Activated CD4-positive, alpha-beta T cell treated with anti-CD3 and anti-CD28 coated beads, Interleukin-2, amount 50 U/mL, for 4 hours (primary cell): ENCODE data around the gene UBE2J1.
A peak's percentile ranks its signal among the peaks of the same experiment; 100 is the strongest.
"Not testable (repeated sequence)": the region's sequence is repeated elsewhere in the genome, so short reads cannot be mapped to it uniquely, and the experiment has no call there.

ENCODE experiments used
- DNase-seq, 2 experiments: peaks; one replicate each; pipeline ENCODE4 v3.0.0-alpha.2; 2020

The UBE2J1 gene

DNA sequence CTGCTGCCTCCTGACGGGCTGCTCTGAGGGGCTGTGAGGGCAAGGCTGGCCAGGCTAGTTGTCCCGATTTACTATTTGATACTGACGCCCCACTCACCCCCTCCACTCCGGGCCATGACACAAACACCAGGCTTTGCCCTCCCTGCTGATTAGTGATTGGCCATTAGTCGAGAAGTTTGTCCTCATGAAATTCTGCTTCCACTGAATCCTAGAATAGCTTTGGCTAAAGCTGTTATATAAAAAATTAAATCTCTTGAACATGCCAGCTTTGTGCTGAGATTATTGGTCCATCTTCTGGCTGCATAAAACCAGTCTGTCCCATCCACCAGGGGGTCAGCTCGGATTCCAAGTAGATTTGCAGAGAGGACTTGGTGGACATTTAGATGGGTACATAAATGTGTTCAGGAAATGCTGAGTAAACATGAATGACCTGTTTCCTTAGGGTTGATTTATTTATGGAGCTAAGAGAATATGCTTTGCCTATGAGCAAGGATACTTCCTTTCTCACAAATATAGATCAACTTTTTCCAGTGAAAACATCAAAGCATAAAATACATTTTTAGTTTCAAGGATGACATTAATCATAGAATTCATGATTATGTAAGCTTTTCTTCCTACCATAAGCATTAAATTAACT is 37.2 kb downstream of the UBE2J1 start, which contains the start of gene GABRR2:
Gene GABRR2, minus strand, starts transcription at position 51 of the 637 bp plus-strand sequence. CDS start 134 bp downstream, outside the sequence.
- DNase-seq, result no peak

DNA sequence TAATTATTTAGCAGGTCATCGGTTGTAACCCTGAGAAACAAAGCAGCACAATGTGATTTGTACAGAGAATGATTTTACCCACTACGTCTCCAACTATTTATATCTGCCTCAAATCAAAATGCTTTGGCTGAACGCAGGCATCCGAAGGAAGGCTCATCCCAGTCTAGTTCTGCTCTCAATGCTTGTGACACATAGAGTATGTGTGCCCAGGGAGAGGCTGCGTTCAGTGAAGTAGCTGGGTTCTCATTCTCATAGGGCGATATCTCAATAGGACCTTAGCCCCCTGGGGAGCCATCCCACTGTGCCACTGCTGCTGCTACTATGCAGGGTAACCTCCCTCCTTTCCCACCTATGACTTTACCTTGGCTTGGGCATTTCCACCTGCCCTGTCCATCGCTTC is 37.8 kb downstream of the UBE2J1 start:
- no peak for DNase-seq

DNA sequence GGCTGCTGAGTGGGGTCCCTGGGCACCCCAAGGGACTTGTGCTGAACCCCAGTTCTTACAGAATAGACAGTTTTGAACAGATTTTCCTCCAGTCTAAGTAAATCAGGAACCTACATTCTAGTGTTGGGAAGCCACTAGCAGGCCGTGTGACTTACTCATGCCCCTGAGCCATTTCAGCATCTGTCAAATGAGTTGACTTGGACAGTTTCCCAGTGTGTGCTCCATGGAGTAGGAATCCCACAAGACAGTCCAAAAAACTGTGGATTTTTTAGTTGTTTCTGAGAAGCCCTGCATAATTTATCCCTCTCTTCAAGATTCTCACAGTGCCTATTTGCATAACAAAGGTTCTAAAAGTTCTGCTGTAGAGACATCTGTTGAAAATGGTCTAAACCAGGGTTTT is 39.5 kb downstream of the UBE2J1 start:
- DNase-seq, result no peak

DNA sequence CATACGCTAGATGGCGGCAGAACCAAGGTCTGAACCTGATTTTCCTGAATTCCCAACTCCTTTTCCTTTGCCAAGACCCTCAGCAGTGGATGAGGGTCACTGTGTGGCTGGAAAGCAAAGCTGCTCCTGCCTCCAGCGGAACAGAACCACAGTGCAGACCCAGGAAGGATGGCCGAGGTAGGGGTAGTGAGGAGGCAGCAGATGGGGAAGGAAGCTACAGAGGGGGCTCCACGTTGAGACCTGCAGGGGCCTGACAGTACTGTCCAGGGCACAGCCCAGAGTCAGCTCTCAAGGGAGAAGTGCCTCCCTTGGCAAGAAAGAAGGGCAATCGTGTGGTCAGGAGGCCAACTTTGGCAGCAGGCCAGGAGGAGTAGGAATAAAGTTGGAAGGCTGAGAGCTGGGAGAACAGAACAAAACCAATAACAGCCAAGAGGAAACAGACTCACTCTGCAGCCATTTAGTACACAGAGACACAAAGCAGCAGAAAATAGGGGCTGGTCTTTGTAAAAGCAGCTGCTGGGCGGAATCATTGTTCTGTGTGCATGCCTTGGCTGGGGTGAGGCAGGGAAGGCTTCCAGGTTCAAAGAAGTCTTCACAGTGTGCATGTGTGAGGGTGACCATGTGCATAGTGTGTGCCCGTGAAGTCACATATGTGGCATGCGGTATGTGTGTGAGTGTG is 40.5 kb downstream of the UBE2J1 start:
- DNase-seq, result no peak

DNA sequence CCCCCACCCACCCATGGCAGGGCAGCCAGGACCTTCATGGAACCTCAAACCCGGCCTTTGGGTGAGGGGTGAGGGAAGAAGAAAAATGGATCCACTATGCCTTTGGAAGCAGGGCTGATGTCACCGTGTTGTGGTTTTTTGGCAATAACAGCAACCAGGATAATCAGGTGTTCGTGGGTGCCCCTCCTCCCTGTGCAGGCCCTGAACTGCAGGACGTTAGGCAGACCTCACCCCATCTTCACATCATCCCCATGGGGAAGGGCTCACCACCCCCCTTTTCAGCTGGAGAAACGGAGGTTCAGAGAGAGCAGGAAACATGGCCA is 41.0 kb downstream of the UBE2J1 start:
- DNase-seq, result no peak

DNA sequence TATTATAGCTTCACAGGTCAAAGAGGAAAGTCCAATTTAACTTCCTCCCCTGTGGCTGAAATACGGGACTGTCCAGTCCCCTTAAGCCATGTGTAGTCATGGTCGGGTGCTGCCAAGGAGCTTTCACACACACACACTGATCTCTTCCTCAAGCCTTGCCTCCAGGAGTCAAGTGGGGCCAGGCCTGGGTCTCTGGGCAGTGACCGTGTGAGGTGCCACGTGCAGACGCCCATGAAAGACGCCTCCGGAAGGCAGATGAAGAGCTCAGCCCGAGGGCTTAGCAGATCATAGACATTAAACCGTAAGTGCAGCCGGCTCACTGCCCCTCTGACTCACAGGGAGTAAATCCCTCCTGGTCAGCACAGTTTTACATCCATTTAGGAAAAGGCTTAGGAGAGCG is 41.6 kb downstream of the UBE2J1 start:
- DNase-seq, result no peak

DNA sequence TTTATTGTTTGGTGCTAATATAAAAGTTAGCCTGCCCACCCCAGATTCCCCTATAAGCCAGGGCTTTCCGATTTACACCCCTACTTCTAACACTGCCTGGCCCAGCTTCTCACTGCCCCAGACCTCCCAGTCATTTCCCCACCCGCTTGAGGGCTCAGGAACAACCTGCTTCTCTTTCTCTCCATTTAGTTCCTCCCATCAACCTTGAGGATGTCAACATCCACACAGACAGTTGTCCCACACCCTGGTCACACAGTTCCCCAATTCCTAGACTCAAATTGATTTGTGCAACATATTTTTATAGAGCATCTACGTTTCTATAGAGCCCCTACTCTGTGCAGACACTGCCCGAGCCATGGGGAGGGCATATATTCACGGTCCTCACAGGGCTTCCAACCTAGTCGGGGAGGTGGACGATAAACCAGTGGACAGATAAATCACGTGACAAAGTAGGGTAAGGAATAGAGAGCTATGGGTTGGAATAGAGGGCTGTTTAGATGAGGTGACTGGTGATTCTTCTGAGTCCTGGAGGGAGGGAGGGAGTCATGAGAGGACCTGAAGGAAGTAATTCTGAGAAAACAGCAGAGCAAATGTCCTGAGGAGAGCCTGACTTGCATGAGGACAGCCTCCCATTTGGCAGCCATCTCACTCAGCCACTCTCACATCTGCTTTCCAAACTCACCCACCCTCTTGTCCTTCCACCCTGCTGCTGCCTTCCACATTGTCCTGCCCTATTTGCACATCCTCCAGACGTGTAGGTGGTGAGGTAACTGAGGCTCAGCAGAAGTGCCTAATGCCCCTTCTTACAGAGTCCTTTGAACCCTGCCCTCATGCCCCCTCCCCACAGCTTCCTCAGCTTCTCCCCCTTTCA is 43.8 kb downstream of the UBE2J1 start:
- no peak for DNase-seq

DNA sequence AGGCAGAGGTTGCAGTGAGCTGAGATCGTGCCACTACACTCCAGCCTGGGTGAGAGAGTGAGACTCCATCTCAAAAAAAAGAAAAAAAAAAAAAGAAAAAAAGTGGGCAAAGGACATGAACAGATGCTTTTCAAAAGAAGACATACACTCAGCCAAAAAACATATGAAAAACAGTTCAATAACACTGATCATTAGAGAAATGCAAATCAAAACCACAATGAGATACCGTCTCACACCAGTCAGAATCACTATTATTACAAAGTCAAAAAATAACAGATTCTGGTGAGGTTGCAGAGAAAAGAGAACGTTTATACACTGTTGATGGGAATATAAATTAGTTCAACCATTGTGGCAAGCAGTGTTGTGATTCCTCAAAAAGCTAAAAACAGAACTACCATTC is 48.0 kb downstream of the UBE2J1 start:
- DNase-seq, result not testable (repeated sequence)

DNA sequence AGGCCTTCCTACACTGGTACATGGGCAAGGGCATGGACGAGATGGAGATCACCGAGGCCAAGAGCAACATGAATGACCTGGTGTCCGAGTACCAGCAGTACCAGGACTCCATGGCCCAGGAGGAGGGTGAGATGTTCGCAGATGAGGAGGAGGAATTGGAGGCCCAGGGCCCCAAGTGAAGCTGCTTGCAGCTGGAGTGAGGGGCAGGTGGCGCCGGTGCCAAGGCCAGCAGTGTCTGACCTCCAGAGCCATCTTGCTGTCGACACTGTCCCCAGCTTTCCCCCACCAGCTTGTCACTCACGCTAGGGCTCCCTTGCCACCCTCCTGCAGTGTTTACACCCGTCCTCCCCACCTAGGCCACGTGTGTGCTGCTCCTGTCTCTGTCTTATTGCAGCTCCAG is 49.6 kb downstream of the UBE2J1 start:
- no peak for DNase-seq

DNA sequence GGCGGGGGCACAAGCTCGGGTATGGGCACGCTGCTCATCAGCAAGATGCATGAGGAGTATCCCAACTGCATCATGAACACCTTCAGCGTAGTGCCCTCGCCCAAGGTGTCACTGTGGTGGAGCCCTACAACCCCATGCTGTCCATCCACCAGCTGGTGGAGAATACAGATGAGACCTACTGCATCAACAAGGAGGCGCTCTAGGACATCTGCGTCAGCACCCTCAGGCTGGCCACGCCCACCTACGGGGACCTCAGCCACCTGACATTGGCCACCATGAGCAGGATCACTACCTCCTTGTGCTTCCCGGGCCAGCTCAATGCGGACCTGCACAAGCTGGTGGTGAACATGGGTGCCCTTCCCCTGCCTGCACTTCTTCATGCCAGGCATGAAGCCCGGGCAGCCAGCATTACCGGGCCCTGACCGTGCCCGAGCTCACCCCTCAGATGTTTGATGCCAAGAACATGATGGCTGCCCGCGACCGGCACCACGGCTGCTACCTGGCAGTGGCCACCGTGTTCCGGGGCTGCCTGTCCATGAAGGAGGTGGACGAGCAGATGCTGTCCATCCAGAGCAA is 50.2 kb downstream of the UBE2J1 start:
- DNase-seq, result no peak

DNA sequence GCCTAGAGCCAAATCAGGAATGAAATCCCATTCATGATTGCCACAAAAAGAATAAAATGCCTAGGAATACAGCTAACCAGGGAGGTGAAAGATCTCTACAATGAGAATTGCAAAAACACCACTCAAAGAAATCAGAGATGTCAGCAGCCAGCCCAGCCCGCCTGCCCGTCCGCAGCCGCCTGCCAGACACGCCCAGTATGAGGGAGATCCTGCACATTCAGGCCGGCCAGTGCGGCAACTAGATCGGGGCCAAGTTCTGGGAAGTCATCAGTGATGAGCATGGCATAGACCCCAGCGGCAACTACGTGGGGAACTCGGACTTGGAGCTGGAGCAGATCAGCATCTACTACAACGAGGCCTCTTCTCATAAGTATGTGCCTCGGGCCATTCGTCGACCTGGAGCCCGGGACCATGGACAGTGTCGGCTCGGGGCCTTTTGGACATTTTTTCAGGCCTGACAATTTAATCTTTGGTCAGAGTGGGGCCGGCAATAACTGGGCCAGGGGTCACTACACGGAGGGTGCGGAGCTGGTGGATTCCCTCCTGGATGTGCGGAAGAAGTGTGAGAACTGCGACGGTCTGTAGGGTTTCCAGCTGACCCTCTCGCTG is 50.8 kb downstream of the UBE2J1 start:
- no peak for DNase-seq

DNA sequence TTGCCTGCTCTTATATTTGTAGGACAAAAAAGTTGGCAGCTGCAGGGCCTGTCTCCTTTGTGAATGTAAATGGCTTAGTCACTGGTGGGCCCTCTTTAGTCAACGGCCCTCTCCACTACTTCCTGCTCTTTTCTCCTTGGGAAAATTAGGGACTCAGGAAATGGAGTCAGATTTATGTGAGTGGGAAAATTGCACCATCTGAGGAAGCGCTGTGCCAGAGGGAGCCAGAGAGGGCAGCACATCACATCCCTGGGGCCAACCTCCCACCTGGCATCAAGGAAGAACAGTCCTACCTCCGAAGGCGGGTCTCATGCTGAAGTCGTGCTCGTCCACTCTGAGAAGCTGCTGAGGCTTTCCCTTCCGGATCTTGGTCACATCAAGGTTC is 53.1 kb downstream of the UBE2J1 start:
- no peak for DNase-seq

DNA sequence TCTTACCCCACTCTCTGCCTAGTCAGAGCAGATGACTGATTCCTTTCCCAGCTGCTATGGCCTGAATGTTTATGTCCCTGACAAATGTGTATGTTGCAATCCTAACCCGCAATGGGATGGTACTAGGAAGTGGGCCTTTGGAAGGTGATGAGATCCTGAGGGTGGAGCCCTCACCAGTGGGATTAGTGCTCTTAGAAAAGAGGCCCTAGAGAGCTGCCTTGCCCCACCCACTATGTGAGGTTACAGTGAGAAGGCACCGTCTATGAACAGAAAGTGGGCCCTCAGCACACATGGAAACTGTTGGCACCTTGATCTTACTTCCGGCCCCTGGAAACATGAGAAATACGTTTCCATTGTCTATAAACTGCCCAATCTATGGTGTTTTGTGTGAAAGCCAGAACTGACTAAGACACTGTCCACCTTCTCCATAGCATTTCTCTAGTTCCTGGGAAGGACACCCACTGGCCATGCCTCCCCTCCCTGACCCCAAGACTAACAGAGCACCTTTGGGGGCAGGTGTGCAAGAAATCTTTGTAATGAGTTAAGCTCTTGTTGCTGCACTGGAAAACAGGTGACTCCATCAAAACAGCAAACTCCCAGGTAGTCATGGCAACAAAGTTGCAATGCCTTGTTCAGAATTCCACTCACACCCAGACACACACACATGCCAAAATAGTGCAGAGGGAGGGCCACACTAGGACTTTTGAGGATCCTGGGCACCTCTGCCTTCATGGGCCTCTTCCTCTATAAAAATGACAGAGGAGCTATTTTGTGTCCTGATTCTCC is 53.6 kb downstream of the UBE2J1 start:
- peak; percentile 41 to 47 for DNase-seq

DNA sequence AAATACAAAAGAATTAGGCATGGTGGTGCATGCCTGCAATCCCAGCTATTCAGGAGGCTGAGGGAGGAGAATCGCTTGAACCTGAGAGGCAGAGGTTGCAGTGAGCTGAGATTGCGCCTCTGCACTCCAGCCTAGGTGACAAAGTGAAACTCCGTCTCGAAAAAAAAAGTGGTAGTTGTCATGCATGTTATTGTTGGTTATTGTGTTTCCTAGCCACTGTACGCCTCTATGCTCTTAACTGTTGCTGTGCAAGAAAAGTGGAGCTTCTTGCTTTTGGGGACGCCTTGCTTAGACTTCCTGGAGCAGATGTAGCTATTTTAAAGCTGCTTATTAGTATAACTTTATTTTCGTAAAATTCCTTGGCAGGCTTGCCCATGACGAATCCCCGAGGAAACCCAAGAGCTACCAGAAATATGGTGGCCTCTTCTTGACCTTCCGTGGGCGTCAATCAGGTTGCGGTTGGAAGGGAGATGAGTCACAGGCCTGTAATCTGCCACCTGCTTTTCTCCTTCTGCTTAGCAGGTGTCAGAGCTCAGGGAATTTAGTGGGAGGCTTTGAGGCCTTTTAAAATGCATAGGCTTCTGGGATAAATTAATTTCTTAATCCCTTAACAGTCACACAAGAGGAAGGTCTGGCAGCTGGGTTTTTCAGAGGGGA is 54.7 kb downstream of the UBE2J1 start:
- DNase-seq, result peak; percentile 60 to 65

DNA sequence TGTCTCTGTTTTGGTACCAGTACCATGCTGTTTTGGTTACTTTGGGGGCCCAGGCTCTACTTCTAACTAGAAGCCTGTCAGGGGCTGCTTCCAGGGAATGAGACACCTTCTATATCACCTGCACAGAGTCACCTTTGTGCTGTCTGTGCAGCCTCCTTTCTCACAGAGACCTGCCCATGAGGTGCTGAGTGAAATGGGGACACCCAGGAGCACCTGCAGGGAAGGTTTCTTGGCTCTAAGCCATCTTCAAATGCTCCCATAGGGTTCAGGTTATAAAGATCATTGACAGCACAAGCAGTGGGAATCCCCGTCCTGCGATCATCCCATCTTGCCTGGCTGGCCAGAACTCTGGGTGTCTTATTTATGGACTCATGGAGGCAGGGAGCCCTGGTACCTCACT is 56.5 kb downstream of the UBE2J1 start:
- DNase-seq, result no peak

DNA sequence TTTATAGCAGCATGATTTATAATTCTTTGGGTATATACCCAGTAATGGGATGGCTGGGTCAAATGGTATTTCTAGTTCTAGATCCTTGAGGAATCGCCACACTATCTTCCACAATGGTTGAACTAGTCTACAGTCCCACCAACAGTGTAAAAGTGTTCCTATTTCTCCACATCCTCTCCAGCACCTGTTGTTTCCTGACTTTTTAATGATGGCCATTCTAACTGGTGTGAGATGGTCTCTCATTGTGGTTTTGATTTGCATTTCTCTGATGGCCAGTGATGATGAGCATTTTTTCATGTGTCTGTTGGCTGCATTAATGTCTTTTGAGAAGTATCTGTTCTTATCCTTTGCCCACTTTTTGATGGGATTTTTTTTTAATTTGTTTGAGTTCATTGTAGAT is 57.4 kb downstream of the UBE2J1 start:
- not testable (repeated sequence) for DNase-seq

DNA sequence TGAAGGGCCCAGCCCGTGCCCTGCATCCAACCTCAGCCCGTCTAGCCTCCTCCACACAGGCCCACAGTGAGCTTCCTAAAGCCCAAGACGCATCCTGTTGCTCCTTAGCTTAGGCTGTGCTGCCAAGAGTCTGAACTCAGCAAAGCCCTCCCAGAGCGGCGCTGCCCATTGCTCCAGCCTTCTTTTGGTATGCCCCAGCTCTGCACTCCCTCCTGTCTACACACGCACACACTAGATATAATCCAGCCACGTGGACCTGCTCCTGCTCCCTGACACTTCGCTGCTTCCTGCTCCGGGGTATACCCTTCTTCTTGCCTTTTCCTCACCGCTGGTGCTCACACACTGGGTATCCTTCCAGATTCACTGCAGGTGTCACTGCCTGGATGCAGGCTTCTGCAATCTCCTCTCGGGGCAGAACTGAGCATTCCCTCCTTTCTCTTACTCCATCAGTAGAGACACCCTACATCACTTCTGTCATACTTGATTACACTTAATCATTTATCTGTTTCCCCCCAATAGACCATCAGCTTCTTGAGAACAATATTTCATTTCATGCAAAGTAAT is 61.2 kb downstream of the UBE2J1 start:
- DNase-seq, result no peak

DNA sequence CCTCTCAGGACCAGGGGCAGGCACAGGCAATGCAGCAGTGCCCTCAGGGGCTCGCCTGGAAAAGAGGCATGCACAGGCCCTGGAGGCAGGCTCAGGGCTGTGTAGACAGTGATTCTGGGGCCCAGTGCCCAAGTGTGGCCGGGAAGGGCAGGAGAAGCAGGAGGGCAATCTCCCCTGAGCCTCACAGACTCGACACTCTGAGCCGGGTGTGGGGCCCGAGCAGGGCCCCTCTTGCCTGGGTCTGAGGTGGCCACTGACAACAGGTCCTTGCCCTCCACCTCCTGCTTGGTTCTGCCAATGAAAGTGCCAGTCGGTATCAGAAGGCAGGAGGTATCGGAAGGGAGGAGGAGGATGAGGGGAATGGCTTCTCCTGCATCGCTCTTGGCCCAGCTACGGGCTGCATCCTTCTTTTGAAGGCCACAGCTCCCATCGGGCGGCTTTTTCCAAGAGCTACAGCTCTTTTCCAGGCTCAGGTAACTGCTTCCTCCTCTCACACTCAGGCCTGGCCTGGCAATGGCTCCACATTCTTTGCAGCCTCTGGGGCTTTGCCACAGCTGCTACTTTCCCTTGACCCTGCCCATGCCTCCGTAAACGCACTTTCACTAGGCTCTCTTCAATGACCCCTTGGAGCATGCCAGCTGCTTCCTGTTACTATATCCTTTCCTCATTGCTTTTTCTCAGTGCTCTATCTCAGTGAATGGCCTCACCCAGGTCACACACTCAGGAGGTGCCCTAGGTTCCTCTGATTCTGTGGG is 61.9 kb downstream of the UBE2J1 start:
- no peak for DNase-seq

DNA sequence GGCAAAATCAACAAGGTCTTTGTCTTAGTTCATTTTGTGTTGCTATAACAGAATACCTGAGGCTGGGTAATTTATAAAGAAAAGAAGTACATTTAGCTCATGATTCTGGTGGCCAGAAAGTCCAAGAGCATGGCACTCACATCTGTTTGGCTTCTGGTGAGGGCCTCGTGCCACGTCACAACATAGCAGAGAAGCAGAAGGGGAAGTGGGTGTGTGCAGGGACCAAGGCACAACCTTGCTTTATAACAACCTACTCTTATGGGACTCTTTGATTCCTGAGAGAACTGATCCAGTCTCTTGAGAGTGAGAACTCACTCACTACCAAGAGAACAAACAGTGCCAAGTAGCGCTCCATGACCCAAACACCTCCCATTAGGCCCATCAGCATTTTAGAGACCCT is 62.8 kb downstream of the UBE2J1 start:
- DNase-seq, result no peak

DNA sequence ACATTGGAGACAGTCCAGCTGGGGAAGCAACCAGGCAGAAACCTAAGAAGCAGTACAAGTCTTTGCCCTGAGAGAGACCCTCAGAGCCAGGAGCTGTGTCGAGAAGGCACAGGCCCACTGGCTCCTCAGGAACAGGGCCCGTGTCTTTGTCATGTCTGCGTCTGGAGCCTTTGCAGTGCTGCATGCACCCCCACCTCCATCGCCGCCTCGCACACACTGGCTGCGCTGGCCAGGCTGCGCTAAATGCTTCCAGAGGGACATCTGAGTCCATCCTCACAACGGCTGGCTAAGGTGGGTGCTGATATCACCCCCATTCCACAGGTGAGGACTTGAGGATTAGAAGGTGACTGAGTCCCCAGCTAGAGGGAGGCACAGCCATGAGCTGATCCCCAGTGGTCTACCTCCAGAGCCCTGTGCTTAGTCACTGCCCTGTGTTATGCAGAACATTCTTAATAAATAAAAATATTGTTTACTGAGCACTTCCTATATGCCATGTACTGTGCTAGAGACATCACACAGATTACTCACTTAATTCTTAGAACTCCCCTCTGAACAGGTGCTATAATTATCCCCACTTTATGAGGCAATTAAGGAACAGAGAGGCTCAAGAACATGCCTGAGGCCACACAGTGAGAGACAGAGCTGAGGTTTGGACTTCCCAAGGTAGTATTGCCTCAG is 65.0 kb downstream of the UBE2J1 start:
- DNase-seq, result no peak
